Adrenal gland (tissue), 5 donors: ENCODE measurements around the gene KCNK13.

Experiments
- POLR2A ChIP-seq, 2 donors: fragments of 450-650 bp; IDR thresholded peaks; one replicate each; pipeline ENCODE4 v1.6.1; 2017; ENCODE audit warnings: antibody characterized with exemption in 2 of 2, mild to moderate bottlenecking in 2 of 2, moderate library complexity in 1 of 2
- TF ChIP-seq, protein P1 (sequence below), 6 experiments: fragments of 450-650 bp in 4 of 6; fragments of 200-600 bp in 2 of 6; sonication (generic) in 1 of 6; IDR thresholded peaks; 1 replicate in 5 of 6; 2 replicates in 1 of 6; pipeline versions ENCODE4 v1.5.1 to v1.8.0; 2016 to 2021; ENCODE audit warnings: antibody characterized with exemption in 6 of 6, mild to moderate bottlenecking in 2 of 6, moderate library complexity in 1 of 6
- donor health status: DM: no; HTN: no; CAD: no.

DNA sequence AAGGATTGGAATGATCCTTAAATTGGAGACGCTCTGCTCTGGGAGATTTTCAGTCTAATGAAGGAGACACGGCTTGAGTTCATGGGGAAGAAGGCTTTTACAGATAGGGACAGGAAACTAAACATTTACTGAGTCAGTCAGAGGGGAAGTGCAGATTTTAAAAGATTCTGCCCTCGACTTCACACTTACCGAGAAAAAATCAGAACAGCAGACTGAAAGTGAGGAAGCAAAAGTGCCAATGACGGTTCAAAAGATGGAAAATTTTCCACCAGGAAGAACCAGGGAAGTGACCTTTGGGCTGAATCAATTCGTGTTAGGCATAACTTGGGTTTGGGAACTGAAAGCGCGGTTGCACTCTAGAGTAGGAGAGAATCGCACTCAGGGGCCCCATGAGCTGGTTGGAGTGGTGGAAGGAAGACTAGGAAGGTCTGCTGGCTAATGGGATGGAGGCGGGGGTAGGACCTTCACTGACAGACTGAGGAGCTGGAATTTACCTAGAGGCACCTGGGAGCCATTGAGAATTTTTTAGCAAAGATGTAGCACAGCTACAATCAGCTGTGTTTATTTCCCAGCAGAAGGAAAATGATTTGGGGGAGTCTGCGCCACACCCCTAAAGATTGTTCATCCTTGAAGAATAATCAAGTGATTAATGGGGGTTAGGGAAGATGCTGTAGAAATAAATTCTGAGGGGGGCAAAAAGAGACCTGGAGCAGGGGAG lies 1.2 kb downstream of the KCNK13 start:
- TF ChIP-seq, protein P1, sequence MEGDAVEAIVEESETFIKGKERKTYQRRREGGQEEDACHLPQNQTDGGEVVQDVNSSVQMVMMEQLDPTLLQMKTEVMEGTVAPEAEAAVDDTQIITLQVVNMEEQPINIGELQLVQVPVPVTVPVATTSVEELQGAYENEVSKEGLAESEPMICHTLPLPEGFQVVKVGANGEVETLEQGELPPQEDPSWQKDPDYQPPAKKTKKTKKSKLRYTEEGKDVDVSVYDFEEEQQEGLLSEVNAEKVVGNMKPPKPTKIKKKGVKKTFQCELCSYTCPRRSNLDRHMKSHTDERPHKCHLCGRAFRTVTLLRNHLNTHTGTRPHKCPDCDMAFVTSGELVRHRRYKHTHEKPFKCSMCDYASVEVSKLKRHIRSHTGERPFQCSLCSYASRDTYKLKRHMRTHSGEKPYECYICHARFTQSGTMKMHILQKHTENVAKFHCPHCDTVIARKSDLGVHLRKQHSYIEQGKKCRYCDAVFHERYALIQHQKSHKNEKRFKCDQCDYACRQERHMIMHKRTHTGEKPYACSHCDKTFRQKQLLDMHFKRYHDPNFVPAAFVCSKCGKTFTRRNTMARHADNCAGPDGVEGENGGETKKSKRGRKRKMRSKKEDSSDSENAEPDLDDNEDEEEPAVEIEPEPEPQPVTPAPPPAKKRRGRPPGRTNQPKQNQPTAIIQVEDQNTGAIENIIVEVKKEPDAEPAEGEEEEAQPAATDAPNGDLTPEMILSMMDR (IDR thresholded peaks at IDR 0.05): no peak
- TF ChIP-seq POLR2A (IDR thresholded peaks at IDR 0.05): no peak
